ENCODE results near the gene MLLT6.

The MLLT6 gene

DNA sequence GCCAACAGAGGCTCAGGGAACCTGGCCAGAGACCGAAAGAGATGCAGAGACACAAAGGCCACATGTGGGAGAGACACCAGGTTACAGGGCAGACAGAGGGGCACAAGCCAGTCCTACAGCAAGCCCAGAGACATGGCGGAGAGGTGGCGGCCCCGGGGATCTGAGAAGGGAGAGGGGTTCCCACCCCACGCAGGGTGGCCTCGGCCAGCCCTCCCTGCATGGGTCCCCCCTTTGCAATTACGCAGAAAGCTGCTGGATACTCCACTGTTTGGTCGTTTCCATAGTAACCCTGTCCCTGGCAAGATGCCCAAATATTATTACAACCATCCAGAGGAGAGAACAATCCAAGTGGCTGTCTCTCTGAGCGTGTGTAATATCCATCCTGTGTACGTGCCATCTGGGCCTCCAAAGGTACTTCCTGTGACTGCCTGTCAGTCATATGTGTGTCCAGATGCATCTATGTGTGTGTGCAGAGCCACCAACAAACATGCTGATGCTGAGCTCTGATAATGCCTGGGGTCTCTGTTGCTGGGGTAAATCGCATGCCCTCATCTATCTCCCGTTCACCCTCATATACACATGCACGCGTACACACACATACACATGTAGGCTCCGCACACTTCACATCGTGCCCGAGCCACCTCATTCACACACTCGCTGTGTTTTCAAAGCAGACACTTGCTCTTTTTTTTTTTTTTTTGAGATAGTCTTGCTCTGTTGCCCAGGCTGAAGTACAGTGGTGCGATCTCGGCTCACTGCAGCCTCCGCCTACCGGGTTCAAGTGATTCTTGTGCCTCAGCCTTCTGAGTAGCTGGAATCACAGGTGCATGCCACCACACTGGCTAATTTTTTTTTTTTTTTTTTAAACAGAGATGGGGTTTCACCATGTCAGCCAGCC is 37.6 kb downstream of the MLLT6 start:
- peak; percentile 91 for DNase-seq (ENCODE audit: low read depth)
- TF ChIP-seq, protein P1, sequence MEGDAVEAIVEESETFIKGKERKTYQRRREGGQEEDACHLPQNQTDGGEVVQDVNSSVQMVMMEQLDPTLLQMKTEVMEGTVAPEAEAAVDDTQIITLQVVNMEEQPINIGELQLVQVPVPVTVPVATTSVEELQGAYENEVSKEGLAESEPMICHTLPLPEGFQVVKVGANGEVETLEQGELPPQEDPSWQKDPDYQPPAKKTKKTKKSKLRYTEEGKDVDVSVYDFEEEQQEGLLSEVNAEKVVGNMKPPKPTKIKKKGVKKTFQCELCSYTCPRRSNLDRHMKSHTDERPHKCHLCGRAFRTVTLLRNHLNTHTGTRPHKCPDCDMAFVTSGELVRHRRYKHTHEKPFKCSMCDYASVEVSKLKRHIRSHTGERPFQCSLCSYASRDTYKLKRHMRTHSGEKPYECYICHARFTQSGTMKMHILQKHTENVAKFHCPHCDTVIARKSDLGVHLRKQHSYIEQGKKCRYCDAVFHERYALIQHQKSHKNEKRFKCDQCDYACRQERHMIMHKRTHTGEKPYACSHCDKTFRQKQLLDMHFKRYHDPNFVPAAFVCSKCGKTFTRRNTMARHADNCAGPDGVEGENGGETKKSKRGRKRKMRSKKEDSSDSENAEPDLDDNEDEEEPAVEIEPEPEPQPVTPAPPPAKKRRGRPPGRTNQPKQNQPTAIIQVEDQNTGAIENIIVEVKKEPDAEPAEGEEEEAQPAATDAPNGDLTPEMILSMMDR (IDR thresholded peaks at IDR 0.05; ENCODE audit: low read depth, low read length, missing control alignments) = no peak
- in situ Hi-C loops (cut with HindIII; ENCODE audit: low sequenced_read_pairs) = no loop called here
- no peak overlapping the region for H3K4me3 ChIP-seq (ENCODE audit: low read depth, low read length)

DNA sequence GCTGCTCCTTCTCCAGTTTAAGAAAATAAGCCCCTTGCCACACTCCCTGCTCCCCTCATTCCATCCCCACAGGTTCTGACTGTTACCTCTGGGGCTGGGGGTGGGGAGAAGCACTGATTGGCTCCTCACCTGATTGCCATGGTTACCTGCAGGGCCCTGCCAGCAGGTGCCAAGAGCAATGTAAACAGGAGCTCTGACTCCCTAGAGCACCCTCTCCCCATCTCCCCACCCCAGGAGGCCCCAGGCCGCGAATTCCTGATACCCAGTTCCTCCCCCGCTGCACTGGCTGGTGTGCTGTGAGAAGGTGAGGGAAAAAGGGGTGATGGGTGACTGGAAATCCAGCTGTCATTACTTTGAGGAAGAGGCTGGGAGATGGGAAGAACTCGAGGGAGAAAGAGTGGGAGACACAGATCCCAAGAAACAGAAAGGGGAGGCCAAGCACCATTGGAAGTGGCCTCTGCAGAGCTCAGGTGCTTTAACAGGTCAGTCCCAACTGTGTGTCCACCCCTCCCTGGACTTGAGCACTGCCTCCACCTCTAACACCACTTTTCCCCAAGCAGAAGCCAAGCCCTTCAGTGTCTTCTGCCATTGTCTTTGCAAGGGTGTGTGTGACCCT is 38.6 kb downstream of the MLLT6 start:
- DNase-seq (ENCODE audit: low read depth) = no peak
- TF ChIP-seq, protein P1 (IDR thresholded peaks at IDR 0.05; ENCODE audit: low read depth, low read length, missing control alignments) = no peak
- in situ Hi-C loops (cut with HindIII; ENCODE audit: low sequenced_read_pairs) = no loop called here
- H3K4me3 ChIP-seq (ENCODE audit: low read depth, low read length) = no peak overlapping the region

DNA sequence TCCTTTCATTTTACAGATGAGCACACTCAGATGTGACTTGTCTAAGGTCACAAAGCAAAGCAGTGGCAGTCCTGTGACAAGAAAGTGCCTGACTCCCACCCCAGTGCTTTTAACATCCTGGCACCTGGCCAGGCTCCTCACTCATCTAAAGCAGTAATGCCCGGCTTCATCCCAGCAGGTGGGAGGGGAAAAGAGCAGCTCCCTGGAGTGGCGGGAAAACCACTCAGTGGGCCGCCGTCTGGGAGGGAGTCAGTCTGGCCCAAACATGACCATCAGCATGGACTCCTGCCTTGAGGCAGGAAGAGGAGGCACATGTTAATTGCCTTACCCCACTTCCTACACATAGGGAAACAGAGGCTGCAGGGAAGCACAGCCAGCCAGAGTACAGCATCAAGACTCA is 40.5 kb downstream of the MLLT6 start:
- DNase-seq (ENCODE audit: low read depth) = no peak
- H3K4me3 ChIP-seq (ENCODE audit: low read depth, low read length) = peak overlapping the region; percentile 93
- TF ChIP-seq, protein P1 (IDR thresholded peaks at IDR 0.05; ENCODE audit: low read depth, low read length, missing control alignments) = no peak
- in situ Hi-C loops (cut with HindIII; ENCODE audit: low sequenced_read_pairs) = no loop called here

DNA sequence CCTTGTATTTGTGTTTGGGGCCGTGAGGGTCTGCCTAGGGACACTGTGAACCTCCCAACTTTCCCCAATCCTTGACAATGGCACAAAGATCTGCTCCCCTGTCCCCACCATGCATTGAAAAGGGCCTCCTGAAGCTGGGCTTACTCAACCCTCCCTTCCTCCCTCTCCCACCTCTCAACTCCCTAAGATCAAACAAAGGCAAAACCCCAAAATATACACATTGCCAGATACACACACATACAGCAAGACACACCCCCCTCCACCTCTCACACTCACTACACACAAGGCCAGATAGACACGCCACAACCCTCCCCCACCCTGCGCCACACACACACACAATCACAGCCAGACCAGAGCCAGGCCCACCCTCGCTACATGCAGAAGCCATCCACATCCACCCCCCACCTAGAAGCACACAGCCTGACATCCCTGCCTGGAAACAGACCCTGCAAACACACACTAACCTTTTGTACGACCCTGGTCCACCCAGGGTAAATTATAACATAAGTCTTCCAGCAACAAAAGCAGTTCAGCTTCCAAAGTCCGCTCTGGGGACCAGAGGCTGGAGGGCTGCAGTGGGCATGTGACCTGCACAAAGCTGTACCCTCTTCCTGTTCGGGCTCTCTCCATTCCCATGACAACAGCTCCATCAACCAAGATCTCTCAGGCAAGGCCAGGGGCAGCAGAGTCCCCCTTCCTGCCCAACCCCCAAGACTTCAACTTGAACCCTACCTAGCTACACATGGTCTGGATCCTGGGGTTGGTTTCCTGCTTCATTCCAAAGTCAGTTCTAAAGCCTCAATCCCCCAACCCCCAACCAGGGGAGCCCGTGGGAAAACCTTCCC is 41.2 kb downstream of the MLLT6 start:
- in situ Hi-C loops (cut with HindIII; ENCODE audit: low sequenced_read_pairs) = no loop called here
- peak overlapping the region; percentile 93 for H3K4me3 ChIP-seq (ENCODE audit: low read depth, low read length)
- DNase-seq (ENCODE audit: low read depth) = no peak
- TF ChIP-seq, protein P1 (IDR thresholded peaks at IDR 0.05; ENCODE audit: low read depth, low read length, missing control alignments) = no peak

DNA sequence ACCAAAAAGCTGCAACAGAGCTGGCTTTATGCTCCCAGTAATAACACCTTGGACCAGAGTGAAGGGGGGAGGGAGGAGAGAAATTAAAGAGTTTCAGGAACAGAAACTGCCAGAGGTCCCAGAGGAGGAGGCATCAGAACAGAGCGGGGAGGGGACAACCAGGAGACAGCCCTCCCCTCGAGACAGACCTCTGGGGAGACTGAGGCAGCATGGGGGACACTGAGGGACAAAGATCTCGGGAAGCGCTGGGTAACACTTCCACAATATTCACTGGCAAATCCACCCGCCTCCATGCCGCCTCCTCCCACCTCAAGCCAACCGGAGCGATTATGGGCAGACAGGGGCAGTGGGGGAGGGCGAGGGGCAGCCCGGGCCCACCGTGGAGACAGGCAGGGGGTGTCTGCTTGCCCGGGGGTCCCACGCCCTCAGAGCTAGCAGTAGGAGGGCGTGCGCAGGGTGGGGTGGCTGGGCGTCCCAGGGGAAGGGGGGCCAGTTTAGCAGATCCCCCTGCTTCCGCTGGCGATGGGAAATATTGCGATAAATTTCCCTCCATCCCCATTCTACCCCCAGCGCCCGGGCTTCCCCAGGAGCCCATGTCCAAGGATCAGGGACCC is 41.9 kb downstream of the MLLT6 start:
- in situ Hi-C loops (cut with HindIII; ENCODE audit: low sequenced_read_pairs) = no loop called here
- no peak for DNase-seq (ENCODE audit: low read depth)
- TF ChIP-seq, protein P1 (IDR thresholded peaks at IDR 0.05; ENCODE audit: low read depth, low read length, missing control alignments) = no peak
- peak overlapping the region; percentile 93 for H3K4me3 ChIP-seq (ENCODE audit: low read depth, low read length)

Measured in astrocyte of the cerebellum (primary cell).